Measurements from ENCODE around the gene LCP2. TPM values are rescaled to one million over a fixed set of nuclear protein-coding genes. Genes with fewer than 3 reads are reported as not detected.
"Not testable (repeated sequence)": the region's sequence is repeated elsewhere in the genome, so short reads cannot be mapped to it uniquely, and the experiment has no call there.

LCP2 gene
- total RNA-seq, 1 donor from 2014 or later: not detected

DNA sequence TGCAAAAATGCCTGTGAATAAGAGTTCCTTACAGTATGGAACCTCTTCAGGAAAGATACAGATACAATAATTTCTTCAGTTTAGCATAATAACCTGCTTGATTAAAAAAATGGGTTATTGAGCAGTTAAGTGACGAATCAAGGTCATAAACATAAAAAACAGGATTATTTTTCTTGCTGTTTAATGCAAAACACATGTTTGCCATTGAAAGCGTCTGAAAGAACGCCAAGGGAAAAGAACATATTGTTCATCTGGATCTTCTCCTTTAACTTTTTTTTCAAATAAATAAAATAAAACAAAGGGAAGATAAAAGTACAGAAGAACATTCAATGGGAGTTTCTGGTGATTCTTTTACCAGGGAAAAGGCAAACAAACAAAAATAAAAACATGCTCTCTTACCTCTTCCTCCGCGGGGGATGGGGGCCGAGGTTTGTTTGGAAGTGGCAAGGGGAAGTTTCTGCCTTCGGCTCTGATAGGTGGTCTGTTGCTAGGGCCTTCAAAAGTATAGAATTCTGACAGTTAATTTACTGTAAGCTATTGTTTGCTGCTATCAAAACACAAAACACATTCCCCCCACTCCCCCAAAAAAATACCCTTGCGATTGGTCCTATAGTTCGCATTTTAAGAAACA lies 44.7 kb downstream of the LCP2 start:
- DNase-seq (ENCODE audit: low read depth): no peak
- TF ChIP-seq, protein P1, sequence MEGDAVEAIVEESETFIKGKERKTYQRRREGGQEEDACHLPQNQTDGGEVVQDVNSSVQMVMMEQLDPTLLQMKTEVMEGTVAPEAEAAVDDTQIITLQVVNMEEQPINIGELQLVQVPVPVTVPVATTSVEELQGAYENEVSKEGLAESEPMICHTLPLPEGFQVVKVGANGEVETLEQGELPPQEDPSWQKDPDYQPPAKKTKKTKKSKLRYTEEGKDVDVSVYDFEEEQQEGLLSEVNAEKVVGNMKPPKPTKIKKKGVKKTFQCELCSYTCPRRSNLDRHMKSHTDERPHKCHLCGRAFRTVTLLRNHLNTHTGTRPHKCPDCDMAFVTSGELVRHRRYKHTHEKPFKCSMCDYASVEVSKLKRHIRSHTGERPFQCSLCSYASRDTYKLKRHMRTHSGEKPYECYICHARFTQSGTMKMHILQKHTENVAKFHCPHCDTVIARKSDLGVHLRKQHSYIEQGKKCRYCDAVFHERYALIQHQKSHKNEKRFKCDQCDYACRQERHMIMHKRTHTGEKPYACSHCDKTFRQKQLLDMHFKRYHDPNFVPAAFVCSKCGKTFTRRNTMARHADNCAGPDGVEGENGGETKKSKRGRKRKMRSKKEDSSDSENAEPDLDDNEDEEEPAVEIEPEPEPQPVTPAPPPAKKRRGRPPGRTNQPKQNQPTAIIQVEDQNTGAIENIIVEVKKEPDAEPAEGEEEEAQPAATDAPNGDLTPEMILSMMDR (conservative IDR thresholded peaks at IDR 0.05; ENCODE audit: low read depth, low read length): no peak
- H3K4me3 ChIP-seq (ENCODE audit: low read depth, low read length): no peak overlapping the region

DNA sequence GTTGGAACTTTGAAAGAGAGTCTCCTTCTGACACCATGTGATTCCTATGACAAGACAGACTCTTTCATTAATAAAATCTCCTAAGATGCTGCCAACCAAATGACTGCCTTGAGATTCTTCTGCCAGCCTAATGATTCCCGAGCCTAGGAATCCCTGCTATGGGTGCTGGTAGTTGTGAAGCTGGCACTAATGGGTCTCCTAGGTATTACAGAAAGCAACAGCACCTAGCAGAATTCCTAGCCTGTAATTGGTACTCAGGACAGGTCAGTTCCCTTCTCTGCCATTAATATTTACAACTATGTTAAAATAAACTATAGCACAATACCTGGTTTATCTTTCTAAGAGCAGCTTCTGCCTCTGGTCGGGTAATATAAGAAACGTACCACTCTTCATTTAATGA lies 45.5 kb downstream of the LCP2 start:
- TF ChIP-seq, protein P1 (conservative IDR thresholded peaks at IDR 0.05; ENCODE audit: low read depth, low read length): no peak
- no peak for DNase-seq (ENCODE audit: low read depth)
- no peak overlapping the region for H3K4me3 ChIP-seq (ENCODE audit: low read depth, low read length)

DNA sequence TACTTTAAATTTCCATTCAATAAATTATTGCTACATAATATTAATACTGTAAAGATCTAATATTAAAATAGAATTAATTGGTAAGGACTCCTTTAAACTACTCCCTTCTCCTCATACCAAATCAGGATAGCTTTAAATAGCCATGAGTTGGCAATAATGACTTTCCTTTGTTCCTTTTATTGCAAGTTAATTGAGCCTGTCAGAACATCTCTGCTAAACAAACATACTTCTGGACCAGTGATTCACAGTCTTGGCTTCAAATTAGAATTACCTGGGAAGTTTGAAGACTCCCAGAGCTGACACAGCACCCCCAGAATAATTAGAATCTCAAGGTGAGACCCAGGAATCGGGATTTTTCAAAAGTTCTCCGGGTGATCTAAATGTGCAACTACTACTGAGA lies 46.1 kb downstream of the LCP2 start:
- TF ChIP-seq, protein P1 (conservative IDR thresholded peaks at IDR 0.05; ENCODE audit: low read depth, low read length): no peak
- H3K4me3 ChIP-seq (ENCODE audit: low read depth, low read length): no peak overlapping the region
- no peak for DNase-seq (ENCODE audit: low read depth)

DNA sequence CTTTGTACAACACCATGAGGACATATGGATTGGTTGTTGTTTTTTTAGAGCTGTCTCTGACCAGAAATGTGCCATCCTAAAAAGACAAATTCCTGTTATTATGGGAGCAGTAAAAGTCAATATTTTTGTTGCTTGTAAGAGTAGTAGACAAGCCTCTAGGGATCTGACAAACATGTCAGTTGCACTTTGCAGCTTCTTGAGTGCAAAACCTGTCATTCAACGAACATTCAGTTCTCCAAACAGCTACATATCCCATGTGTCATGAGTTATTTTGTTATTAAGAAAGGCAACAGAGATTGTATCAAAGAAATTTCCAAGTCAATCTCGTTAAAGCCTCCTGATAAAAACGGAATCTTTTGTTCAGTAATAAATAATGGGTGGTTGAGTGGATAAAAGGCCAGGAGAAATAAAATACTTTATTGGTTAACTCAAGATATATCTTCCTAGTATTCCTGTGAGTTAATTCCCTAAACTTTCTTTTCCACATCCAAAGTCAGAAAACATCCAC lies 46.7 kb downstream of the LCP2 start:
- H3K4me3 ChIP-seq (ENCODE audit: low read depth, low read length): no peak overlapping the region
- TF ChIP-seq, protein P1 (conservative IDR thresholded peaks at IDR 0.05; ENCODE audit: low read depth, low read length): no peak
- DNase-seq (ENCODE audit: low read depth): no peak

DNA sequence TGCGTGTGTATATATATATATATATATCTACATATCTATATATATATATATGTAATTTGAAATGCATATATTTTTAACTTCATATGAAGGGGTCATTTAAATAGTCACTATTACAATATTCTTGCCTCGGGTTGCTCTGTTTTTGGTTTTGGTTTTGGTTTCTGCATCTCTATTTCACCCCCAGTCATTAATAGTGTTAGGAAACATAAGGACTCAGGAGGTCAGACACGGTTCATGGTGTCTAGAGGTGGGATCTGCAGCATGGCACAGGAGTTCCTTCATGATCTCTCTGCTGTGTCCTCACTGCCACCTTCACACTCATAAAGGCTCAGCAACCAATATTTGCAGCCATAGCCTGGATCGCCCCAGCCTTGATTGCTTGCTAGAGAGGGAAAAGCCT lies 48.2 kb downstream of the LCP2 start:
- TF ChIP-seq, protein P1 (conservative IDR thresholded peaks at IDR 0.05; ENCODE audit: low read depth, low read length): no peak
- DNase-seq (ENCODE audit: low read depth): no peak
- H3K4me3 ChIP-seq (ENCODE audit: low read depth, low read length): no peak overlapping the region

DNA sequence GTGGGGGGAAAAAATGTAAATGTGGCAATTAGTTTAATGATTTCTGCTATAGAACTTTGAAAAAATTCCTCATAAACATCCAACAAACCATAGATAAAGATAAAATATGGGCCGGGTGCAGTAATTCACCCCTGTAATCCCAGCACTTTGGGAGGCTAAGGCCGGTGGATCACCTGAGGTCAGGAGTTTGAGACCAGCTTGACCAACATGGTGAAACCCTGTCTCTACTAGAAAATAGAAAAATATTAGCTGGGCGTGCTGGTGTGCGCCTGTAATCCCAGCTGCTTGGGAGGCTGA lies 48.7 kb downstream of the LCP2 start:
- not testable (repeated sequence) for DNase-seq (ENCODE audit: low read depth); H3K4me3 ChIP-seq (ENCODE audit: low read depth, low read length)

DNA sequence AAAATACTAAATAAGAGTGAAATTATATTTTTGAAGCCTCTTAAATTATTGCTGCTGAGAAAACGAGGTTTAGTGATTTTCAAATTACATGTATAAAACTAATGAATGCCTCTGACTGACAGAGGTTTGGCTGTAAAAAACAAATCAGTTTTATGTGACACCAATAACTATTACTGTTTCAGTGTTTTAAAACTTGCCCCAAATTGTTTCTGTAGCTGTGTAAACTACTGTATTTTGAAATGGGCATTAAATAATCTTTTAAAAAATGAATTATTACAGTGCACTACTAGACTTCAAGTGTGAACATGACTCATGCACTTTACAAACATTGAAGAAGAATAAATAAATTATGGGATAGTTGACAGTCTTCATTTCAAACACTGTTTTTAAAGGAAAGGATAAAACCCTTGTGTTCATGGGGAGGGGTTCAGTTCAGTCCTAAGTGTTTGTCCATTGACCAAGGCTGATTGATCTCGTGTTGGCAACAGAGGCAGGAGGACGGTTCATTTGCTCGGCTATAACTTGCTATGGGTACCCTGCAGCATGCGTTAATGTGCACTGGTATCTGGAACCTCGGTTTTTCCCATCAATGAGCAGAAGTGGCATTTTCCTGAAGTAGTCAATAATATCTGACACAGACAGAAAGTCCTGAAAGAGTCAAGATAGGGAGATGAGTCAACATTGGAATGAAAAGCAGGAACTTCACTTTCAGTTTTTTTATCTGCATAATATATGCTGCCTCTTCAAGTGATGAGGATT lies 49.2 kb downstream of the LCP2 start:
- no peak overlapping the region for H3K4me3 ChIP-seq (ENCODE audit: low read depth, low read length)
- DNase-seq (ENCODE audit: low read depth): no peak
- TF ChIP-seq, protein P1 (conservative IDR thresholded peaks at IDR 0.05; ENCODE audit: low read depth, low read length): no peak
